Endothelial cell of umbilical vein (primary cell): ENCODE data around the gene NEU1.

Source experiments
- CTCF ChIP-seq, 2 donors: IDR thresholded peaks; 1 replicate in 1 of 2; 2 replicates in 1 of 2; pipeline ENCODE4 v1.5.1; 2011; ENCODE audit warnings: low read length in 2 of 2, mild to moderate bottlenecking in 2 of 2, moderate library complexity in 2 of 2, control low read depth in 1 of 2, inconsistent platforms in 1 of 2, low read depth in 1 of 2; ENCODE audit not compliant: insufficient read depth in 1 of 2; ENCODE audit errors: extremely low read depth in 1 of 2
- EZH2 ChIP-seq: IDR thresholded peaks from 2 replicates; pipeline ENCODE4 v1.6.1; 2012; ENCODE audit warnings: borderline replicate concordance, low read depth, mild to moderate bottlenecking, moderate library complexity, low read length, inconsistent platforms; ENCODE audit not compliant: severe bottlenecking
- FOS ChIP-seq: IDR thresholded peaks from 2 replicates; pipeline ENCODE4 v1.6.1; 2011; ENCODE audit warnings: mild to moderate bottlenecking, low read length, moderate library complexity, borderline replicate concordance; ENCODE audit not compliant: insufficient read depth
- GATA2 ChIP-seq: IDR thresholded peaks from 2 replicates; pipeline ENCODE4 v1.7.0; 2011; ENCODE audit warnings: low read depth, mild to moderate bottlenecking, moderate library complexity, mixed read lengths, low read length; ENCODE audit not compliant: insufficient read length, insufficient read depth
- JUN ChIP-seq: IDR thresholded peaks from 2 replicates; pipeline ENCODE4 v1.6.1; 2011; ENCODE audit warnings: borderline replicate concordance, low read depth; ENCODE audit not compliant: insufficient read length, insufficient read depth
- MAX ChIP-seq: IDR thresholded peaks from 2 replicates; pipeline ENCODE4 v1.6.1; 2011; ENCODE audit not compliant: insufficient read depth, insufficient read length
- POLR2A ChIP-seq: IDR thresholded peaks from 2 replicates; pipeline ENCODE4 v1.6.1; 2012; ENCODE audit warnings: low read depth, mild to moderate bottlenecking, control low read depth, low read length
- POLR2AphosphoS5 ChIP-seq: IDR thresholded peaks from 2 replicates; pipeline ENCODE4 v1.6.1; 2012; ENCODE audit warnings: low read depth, mild to moderate bottlenecking, control low read depth, low read length, moderate library complexity; ENCODE audit not compliant: insufficient read depth

GRCh38 chr6:31858707-31859106 lies 3.9 kb downstream of the NEU1 start:
- TF ChIP-seq EZH2 = no peak
- no peak for TF ChIP-seq CTCF (IDR thresholded peaks at IDR 0.05; ENCODE audit: extremely low read depth in 1 of 2, insufficient read depth in 1 of 2, low read depth in 1 of 2, low read length in 2 of 2)
- no peak for TF ChIP-seq POLR2A
- no peak for TF ChIP-seq POLR2AphosphoS5
- no peak for TF ChIP-seq GATA2
- TF ChIP-seq FOS = no peak
- no peak for TF ChIP-seq JUN
- no peak for TF ChIP-seq MAX
